Retinal pigment epithelial cell (primary cell): Measurements from ENCODE around the gene CUL1.
"Not testable (repeated sequence)": the region's sequence is repeated elsewhere in the genome, so short reads cannot be mapped to it uniquely, and the experiment has no call there.

ENCODE experiments used
- DNase-seq: peaks from one replicate; pipeline ENCODE4 v3.0.0-alpha.2; 2010; ENCODE audit warnings: low read depth
- H3K4me3 ChIP-seq: 2 replicates; pipeline ENCODE4 v1.5.1; 2011; ENCODE audit warnings: mild to moderate bottlenecking, low read length, control low read depth, moderate library complexity
- TF ChIP-seq, protein P1 (sequence below): conservative IDR thresholded peaks from 2 replicates; pipeline ENCODE4 v1.5.1; 2011; ENCODE audit warnings: low read depth, low read length, control low read depth, inconsistent platforms

The CUL1 gene

DNA sequence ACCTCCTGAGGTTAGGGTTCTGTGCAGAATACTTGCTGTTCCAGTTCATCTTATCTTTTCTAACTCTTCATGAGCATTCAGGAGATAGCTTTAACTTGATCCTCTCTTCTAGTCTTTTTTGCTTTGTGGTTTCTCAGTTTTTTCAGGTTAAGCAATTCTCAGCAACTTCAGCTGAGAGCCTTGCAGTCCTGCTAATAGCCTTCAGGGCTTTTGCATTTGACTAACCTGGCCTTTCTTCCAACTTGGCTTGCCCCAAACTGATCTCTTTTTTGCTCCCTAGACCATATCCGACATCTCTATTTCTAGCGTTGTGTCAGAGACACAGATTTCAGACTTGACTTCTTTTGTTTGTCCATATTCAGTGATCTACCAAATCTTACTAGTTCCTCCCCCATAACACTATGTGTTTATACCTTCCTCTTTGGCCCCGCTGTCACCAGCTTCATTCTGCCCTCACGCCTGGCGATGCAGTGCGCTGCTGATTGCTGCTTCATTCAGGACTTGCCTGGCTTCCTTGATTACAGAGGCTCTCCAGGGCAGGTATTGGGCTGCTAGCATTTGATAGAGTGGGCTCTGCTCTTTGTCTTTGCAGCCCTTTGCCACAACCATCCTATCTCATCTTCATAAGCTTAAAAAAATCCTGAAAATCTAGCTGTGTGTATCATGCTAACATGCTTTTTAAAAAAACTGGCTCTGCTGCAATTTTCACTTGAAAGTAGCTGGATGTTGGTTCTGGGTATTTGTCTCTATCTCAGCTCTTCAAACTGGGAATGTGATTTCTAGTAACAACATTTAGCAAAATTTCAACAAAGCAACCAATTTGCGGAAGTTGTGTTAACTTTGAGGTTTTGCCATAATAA lies 9.6 kb downstream of the CUL1 start:
- no peak for DNase-seq
- TF ChIP-seq, protein P1, sequence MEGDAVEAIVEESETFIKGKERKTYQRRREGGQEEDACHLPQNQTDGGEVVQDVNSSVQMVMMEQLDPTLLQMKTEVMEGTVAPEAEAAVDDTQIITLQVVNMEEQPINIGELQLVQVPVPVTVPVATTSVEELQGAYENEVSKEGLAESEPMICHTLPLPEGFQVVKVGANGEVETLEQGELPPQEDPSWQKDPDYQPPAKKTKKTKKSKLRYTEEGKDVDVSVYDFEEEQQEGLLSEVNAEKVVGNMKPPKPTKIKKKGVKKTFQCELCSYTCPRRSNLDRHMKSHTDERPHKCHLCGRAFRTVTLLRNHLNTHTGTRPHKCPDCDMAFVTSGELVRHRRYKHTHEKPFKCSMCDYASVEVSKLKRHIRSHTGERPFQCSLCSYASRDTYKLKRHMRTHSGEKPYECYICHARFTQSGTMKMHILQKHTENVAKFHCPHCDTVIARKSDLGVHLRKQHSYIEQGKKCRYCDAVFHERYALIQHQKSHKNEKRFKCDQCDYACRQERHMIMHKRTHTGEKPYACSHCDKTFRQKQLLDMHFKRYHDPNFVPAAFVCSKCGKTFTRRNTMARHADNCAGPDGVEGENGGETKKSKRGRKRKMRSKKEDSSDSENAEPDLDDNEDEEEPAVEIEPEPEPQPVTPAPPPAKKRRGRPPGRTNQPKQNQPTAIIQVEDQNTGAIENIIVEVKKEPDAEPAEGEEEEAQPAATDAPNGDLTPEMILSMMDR, result no peak
- no peak overlapping the region for H3K4me3 ChIP-seq

DNA sequence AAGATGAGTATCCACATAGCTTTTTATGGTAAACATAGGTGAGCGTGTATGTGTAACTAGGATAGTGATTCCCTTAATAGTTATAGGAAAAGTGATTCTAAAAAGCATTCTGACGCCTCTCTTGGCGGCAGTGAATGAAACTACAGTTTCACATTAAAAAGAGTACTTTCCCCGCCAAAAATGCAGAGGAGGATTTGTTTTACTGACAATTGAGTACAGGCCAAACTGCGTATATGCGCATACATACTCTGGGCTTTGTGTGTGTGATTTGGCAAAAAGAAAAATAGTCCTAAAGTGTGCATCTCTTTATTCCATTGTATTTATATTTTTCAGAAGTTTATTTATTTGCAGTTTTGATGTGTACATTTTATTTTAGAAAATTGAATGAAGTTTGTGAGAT lies 10.3 kb downstream of the CUL1 start:
- TF ChIP-seq, protein P1, result no peak
- no peak overlapping the region for H3K4me3 ChIP-seq
- DNase-seq, result no peak

DNA sequence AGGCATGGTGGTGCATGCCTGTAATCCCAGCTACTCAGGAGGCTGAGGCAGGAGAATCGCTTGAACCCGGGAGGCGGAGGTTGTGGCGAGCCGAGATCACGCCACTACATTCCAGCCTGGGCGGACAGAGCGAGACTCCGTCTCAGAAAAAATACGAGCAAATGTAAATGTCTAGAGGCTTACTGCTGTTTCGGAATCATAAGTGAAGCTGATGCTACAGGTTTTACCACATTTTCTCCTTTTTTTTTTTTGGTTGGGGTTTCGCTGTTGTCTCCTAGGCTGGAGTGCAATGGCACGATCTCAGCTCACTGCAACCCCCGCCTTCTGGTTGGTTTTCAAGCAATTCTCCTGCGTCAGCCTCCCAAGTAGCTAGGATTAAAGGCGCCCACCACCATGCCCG lies 11.7 kb downstream of the CUL1 start:
- DNase-seq, H3K4me3 ChIP-seq: not testable (repeated sequence)

DNA sequence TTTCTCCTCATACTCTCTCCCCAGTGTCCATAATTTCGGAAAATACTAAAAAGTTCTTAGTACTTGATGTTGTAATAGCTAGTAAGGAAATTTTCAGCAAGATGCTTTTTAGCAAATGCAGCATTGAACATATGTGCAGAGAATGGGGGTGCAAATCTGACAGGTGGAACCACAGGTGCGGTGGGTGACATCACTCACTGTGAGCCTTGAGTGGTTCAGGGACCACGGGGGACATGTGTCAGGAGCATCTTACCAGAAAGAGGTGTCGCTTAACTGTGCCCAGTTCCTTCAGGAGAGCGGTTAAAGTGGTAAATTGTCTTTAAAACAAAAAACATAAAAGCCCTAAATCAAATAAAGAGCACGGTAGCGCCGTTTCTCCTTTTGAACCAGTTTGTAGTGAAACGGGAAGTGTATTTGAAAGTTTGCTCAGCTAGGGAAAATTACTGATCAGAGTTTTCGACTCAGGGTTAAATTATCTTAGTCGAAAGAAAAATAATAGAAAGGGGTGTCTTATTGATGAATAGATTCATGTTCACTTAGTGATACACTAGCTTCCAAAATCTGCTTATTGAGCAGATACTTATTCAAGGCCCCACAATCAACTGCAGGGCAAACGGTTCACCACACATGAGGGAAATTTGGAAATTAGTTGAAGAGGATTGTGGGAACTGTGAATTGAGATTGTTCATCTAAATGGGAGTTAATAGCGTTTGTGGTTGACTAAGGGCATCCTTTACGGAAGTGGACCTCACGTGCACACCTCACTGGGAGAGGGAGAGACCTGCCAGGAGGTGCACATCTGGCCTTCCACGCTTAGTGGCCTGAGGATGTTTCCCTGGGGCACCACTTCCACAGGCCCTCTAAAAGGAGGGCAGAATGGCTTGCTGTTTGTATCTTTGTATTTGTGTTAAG lies 12.7 kb downstream of the CUL1 start:
- no peak overlapping the region for H3K4me3 ChIP-seq
- no peak for DNase-seq
- TF ChIP-seq, protein P1, result no peak

DNA sequence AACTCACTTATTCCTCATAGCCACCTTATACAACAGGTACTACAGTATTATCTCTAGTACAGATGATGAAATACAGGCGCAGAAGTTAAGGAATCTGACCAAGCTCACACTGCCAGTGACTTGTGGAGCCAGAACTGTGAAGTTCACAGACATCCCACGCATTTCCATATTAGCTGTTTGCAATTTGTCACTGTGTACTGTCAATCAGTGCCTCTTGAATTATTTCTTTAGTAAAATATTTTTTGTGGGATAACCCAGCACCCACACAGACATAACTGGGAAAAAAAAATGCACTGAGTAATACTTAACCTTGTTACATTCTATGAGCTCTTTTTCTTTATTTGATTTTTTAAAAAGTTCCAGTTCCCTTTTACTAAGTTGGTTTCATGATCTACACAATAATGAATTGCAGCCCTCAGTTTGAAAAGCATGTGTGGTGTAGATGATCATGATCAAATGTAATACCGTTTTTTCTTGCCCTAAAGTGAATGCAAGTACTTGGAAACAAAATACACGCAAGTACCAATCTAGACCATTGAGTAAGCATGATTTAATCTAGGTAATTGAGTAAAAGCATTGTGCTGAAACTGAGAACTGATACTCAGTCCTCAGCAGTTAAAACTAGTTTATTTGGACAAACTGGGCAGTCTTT lies 14.1 kb downstream of the CUL1 start:
- no peak overlapping the region for H3K4me3 ChIP-seq
- TF ChIP-seq, protein P1, result no peak
- DNase-seq, result no peak

DNA sequence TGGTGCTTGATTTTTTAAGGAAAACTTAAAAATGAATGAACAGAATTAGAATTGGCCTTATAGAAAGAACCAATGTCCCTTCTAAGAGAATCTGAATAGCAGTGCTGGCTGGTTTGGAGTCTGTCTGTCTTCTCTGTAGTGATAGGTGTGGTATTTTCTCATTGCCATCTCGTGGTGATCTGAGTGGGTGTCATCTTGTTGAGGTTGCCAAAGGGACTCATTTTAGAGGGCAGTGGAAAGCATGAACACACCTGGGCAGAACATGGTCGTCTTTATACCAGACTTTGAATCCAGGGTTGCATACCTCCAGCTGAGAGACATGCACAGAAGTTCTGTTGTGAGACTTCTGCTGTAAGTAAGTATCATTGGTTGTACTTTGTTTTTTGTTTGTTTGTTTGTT lies 15.8 kb downstream of the CUL1 start:
- TF ChIP-seq, protein P1, result no peak
- no peak overlapping the region for H3K4me3 ChIP-seq

DNA sequence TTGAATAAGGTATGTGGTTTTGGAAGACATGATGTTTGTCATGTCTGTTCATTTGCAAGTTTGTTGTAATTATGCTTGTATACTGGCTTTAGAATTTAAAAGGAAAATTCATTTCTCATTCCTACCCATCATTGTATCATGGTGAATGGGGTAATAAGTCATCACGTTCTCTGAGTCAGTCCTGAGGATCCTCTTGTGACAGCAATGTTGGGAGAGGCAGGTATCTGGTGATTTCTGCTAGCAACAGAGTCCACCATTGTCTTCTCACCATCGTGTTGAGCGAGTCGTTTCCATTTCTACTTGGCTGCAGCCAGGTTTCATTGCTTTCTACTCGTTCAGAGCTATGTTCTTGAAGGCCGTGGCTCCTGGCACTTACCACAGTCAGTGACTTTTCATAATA lies 16.3 kb downstream of the CUL1 start:
- DNase-seq, result no peak
- TF ChIP-seq, protein P1, result no peak
- no peak overlapping the region for H3K4me3 ChIP-seq

More for the DNA sequence above, 15.8 kb downstream of the CUL1 start:
- DNase-seq, result no peak
